Smooth muscle cell of the brain vasculature (primary cell): Measurements from ENCODE around the gene HACE1.
"Not testable (repeated sequence)": the region's sequence is repeated elsewhere in the genome, so short reads cannot be mapped to it uniquely, and the experiment has no call there.

ENCODE experiments used
- DNase-seq: peaks from one replicate; pipeline ENCODE4 v3.0.0-alpha.2; 2012; ENCODE audit warnings: low read depth, low spot score

The HACE1 gene

DNA sequence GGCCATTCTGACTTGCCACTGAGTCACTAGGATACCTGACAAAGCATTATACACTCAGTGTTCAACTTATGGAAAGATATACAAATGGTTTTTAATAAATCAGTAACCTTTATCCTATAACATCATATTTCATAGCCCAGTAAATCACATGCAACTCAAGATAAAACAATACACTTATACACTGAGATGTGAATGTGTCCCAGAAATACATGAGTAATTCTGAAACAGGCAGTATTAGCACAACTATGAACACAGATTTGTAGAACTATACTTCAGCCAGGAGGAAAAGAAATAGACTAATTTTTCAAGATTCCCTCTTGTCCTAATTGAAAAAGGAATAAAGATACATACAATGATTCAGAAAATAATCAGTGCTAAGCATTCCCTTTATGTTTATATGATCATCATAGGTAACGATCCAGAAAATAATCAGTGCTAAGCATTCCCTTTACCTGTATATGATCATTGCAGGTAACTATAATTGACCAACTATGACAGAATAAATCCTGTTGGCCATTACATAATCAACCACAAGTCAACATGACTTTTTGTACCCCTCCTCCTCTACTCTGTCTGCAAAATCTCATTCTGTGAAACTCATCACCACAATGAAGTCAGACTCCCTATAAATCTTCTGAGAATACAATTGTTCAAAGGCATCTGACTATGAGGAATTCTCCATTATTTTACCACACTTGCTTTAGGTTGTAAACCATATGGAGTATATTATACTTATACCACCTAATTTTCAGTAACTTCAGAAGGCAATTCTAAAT, 30.3 kb downstream of the HACE1 start:
- DNase-seq: no peak

DNA sequence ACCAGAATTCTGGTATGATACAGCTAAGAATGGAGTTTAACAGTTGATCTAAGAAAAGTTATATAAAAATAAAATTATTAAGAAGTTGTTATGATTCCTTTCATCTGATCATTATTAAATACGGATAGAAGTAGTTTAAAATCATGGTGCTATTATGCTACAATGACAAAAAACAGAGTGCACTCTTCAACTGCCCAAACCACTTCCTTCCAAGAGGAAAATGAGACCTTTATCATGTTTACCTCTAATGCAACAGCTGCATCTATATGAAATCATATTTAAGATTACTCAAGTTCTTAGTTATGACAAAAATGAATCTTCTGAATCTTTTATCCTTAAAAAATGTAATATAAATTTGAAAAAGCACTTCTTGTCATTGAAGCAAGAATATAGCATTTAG, 31.2 kb downstream of the HACE1 start:
- DNase-seq: no peak

DNA sequence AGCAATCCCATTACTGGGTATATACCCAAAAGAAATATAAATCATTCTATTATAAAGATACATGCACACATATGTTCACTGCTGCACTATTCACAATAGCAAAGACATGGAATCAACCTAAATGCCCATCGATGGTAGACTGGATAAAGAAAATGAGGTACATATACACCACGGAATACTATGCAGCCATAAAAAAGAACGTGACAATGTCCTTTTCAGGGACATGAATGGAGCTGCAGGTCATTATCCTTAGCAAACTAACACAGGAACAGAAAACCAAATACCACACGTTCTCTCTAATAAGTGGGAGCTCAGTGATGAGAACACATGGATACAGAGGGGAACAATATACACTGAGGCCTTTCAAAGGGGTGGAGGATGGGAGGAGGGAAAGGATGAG, 38.9 kb downstream of the HACE1 start:
- DNase-seq: not testable (repeated sequence)

DNA sequence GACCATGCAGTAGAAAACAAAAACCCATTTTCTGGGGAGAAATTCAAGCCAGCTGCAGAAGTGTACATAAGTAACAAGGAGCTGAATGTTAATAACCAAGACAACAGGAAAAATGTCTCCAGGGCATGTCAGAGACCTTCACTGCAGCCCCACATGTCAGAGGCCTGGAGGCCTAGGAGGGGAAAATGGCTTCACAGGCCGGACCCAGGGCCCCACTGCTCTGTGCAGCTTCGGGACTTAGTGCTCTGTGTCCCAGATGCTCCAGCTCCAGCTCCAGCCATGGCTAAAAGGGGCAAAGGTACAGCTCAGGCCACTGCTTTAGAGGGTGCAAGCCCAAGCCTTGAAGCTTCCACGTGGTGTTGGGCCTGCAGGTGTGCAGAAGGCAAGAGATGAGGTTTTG, 43.6 kb downstream of the HACE1 start:
- DNase-seq: no peak

DNA sequence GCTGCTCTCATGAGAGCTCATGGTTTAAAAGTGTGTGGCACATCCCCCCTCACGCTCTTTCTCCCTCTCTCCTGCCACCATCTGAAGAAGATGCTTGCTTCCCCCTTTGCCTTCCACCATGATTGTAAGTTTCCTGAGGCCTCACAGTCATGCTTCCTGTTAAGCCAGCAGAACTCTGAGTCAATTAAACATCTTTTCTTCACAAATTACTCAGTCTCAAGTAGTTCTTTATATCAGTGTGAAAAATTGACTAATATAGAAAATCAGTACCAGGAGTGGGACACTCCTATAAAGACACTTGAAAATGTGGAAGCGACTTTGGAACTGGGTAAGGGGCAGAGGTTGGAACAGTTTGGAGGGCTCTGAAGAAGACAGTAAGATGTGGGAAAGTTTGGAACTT, 45.0 kb downstream of the HACE1 start:
- DNase-seq: no peak

DNA sequence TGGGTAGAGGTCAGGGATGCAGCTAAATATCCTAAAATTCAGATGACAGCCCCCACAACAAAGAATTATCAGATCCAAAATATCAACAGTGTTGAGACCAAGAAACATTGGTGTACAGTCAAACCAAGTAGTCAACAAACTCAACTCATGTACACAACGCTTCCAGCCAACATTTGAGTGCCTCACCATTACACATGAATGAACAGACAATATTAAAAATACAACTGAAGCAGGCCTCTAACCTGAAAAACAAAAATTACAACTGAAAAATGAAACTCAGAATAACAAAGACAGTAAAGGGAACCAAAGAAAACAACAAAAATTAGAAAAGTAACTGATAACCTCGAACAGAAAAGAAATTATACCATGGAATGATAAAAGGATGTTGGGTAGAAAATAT, 46.2 kb downstream of the HACE1 start:
- DNase-seq: no peak

DNA sequence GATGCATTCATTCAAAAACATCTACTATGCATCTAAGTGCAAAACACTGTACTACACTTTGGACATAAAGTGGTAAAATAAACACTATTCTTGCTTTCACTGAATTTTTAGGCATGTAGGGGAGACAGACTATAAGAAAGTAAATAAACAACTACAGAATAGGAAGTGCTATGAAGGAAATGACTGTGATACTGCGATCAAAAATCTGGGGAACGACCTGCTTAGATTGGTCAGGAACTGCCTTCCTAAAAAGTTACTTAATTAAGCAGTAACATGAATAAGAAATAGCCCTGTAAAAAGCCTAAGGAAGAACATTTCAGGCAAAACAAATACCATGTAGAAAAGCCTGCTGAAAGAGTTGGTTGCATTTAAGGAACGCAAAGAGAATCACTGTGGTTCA, 50.6 kb downstream of the HACE1 start:
- no peak for DNase-seq

DNA sequence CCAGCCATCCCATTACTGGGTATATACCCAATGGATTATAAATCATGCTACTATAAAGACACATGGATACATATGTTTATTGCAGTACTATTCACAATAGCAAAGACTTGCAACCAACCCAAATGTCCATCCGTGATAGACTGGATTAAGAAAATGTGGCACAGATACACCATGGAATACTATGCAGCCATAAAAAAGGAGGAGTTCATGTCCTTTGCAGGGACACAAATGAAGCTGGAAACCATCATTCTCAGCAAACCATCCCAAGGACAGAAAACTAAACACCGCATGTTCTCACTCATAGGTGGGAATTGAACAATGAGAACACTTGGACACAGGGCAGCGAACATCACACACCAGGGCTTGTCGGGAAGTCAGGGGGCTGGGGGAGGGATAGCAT, 54.4 kb downstream of the HACE1 start:
- not testable (repeated sequence) for DNase-seq

DNA sequence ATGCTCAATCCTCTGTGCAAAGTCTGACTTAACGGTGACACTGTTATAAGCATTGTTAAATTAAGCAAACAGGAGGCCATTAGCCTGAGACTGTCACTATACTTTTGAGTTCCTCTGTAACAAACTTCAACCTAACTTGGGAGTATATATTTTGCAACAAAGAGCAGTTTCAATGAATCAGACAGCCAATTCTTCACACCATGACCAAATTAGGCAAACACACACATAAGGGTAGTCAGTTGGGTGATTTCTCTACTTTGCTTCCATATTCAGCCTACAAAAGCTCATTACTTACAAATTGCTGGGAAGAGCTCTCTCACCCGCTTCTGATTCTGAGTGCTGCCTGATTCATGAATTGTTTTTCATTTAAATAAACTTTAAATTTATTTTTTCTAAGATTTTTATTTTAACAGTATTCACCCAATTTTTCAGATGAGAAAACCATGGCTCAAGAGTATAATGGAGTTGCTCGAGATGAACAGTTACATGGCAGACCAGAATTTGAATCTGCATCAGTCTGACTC, 60.5 kb downstream of the HACE1 start:
- DNase-seq: no peak

DNA sequence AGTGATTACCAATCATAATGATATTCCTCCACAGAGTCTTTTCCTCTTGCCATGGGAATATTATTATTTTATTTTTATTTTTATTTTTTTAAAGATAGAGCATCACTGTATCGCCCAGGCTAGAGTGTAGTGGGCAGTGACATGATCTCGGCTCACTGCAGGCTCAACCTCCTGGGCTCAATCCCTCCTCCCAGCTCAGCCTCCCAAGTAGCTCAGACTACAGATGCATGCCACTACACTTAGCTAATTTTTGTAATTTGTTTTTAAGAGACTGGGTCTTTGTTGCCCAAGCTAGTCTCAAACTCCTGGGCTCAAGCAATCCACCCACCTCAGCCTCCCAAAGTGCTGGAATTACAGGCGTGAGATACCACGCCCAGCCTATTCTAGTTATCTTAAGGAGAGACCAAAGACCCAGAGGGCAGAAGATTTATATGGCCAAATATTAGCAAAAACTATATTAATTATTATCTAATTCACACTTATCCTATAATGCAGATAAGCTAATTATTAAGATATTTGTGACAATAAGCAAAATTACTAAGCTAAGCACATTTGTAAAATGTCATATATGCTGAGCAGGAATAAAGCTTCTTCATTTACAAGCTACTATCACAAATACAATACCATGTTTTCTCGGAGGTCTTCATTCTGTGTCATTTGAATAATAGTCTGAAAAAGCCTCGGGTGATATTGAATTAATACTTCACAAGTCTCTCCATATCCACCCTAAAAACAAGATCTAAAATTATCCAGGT, 63.5 kb downstream of the HACE1 start:
- DNase-seq: no peak

DNA sequence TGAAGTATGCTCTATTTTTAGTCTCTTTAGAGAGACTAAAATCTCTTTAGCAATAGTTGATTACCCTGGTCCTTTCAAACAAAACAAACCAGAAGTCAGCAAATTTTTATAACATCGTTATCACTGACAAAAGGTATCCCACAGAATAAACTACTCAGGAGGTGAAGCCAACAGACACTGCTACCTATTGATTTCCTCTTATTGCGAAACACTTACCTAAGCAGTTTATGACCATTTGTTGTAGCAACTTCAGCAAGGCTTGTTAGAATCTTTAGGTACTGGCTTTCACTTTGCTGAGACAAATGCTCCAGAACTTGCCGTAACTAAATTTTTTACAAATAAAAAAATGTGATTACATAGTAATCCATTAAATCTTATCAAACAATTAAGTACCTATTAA, 64.4 kb downstream of the HACE1 start:
- no peak for DNase-seq

DNA sequence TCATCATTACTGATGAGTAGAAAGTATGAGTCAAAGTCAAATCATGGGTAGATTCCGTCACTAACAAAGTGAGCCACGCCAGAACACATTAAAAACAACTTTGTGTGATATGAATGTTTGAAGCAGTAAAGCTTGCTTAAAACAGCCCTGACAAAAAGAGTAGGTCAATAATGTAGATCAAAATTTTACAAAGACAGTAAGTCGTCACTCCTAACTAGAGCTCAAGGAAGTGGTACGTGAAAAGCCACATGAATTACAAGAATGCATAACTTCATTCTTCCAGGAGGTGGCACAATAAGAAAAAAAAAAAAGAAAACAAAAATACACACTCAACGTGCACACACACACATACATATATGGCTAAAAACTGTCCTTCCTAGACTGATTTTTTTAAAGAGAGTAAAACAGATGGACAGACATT, 69.9 kb downstream of the HACE1 start:
- no peak for DNase-seq

DNA sequence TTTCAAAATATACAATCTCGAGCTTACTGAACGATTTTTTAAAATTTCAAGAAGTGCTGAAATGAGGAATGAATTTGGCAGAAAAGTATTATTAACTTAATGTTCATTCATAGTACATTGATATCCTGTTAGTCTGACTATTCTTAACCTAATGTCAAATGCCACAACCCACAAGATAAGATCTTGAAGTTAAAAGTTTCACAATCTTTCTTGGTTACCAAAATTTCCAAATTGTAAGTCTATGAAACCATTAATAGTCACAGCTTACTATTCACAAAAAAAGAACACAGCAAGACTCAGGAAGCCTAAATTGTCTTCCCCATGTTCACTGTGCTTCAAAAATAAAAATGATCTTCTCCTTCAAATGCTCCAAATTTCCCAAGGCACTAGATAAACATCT, 71.3 kb downstream of the HACE1 start:
- DNase-seq: no peak

DNA sequence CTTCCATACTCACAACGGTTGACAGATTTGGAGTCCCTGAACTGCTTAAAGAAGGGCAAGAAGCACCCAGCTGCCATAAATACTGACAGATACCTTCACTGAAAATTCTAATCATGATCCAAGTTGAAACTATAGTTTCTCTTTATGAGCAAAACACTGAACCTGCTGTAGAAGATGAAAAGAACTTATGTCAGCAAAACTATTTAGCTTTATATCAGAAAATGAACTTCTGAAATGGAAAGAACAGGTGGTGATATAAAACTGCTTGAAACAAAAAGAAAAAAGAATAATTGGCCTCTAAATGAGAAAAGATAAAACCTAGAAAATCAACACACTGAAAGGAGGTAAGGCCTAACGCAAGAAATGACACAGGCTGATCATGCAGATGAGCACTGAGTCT, 72.4 kb downstream of the HACE1 start:
- no peak for DNase-seq

DNA sequence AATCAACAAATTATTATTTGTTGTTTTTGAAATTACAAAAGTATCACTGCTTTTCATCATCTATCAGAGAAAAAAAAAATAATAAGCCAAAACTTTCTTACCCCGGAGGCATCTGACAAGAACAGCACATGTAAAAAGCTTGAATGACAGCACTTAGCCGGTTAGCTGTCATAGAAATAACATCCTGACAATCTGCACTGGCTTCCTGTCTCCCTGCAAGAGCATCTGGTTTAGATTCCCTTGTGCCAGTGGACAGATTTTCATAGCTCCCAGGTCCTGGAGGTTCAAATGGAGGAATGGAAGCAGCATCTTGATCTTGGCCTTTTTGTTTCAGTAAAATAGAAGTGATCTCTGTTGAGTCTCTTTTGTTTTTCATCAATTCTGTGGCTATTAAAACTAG, 74.8 kb downstream of the HACE1 start:
- no peak for DNase-seq

DNA sequence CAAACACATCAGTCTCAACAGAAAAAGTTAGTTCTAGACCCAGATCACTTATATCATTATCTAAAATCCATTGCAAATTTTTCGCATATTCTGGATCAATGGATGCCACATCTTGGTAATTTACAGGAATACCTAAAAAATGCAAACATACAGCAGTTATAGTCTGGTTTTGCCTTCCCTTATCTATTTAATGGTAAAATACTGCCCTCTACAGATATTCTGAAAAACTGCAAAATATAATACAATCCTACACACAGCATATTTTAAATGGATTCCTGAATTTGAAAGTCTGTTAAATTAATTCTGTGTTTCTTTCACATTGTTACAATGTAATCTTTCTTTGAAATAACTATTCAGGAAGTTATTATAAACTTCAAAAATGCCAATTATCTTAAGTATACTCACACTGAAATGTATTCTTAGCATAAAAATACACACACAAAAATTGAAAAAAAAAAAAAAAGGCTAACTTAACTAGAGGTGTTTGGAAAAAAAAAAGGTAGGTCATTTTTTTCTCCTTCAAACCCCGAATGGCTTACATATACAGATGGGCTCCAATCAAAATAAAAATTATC, 88.4 kb downstream of the HACE1 start:
- DNase-seq: no peak

DNA sequence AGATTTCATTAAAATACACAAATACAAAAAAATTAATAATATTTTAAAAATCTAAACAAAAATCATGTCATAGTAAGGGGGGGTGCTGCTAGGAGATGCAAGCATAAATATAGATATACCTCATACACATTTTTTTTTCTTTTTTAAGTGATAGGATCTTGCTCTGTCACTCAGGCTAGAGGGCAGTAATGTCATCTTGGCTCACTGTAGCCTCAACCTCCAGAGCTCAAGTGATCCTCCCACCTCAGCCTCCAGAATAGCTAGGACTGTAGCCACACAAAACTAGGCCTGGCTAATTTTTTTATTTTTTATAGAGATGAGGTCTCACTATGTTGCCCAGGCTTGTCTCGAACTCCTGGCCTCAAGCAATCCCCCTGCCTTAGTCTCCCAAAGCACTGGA, 90.8 kb downstream of the HACE1 start:
- DNase-seq: no peak

DNA sequence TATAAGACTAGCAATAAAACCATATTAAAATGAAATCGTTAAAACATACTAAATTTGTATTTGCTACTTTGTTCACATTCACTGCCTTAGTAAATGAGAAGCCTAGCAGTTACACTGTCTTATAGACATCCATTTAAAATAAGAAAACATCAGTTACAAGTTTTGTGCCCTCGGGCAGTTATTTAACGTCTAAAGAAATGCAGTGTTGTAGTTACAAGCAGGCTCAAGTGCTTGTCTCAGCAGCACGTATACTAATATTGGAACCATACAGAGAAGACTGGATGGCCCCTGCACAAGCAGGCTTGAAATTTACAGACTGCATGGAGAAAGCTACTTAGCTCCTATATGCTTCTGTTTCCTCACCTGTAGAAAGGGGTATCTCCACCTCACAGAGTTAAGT, 93.1 kb downstream of the HACE1 start:
- no peak for DNase-seq

DNA sequence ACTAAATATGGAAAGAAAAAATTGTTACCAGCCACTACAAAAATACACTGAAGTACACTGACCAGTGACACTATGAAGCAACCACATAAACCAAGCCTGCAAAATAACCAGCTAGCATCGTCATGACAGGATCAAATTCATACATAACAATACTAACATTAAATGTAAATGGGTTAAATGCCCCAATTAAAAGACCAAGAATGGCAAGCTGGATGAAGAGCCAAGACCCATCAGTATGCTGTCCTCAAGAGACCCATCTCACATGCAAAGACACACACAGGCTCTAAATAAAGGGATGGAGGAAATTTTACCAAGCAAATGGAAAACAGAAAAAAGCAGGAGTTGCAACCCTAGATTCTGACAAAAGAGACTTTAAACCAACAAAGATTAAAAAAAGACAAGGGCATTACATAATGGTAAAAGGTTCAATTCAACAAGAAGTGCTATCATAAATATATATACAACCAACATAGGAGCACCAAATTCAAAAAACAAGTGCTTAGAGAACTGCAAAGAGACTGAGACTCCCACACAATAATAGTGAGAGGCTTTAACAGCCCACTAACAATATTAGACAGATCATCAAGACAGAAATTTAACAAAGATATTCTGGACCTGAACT, 104.8 kb downstream of the HACE1 start:
- DNase-seq: no peak

DNA sequence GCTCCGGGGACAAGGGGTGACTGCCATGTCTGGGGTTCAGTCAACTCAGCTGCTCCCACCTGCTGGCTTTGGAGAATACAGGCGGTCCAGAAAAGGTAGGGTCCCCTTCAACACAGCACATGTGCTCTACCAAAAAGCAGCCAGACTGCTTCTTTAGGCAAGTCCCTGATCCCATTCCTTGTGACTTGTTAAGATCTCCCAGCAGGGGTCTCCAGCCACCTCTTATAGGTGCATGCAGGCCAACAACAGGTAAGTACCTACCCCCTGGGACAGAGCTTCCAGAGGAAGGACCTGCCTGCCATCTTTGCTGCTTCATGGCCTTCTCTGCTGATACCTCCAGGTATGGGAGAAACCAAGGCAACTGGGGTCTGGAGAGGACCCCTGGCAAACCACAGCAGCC, 106.5 kb downstream of the HACE1 start:
- no peak for DNase-seq

DNA sequence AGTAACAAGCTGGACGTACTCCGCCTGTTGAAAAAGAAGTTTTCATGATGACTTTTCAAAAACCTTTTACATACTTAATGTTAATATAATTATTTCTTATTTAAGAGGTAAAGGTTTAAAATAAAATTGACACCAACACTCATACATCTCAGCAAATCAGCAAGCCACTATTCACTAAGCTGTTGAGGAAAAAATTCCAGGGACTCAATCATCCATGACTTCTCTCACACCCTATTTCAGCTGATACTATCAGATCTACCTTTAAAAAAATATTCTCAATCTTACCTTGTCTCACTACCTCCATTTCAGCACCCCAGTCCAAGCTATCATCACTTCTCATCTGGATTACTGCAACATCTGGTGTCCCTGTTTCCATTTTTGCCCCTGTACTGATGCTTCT, 109.3 kb downstream of the HACE1 start:
- DNase-seq: no peak

DNA sequence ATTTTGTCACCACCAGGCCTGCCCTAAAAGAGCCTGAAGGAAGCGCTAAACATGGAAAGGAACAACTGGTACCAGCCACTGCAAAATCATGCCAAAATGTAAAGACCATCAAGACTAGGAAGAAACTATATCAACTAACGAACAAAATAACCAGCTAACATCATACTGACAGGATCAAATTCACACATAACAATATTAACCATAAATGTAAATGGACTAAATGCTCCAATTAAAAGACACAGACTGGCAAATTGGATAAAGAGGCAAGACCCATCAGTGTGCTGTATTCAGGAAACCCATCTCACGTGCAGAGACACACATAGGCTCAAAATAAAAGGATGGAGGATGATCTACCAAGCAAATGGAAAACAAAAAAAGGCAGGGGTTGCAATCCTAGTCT, 120.6 kb downstream of the HACE1 start:
- DNase-seq: not testable (repeated sequence)
